Neuron (in vitro differentiated cells): Measurements from ENCODE around the gene MVD.
"Not testable (repeated sequence)": the region's sequence is repeated elsewhere in the genome, so short reads cannot be mapped to it uniquely, and the experiment has no call there.

Experiments
- H2AFZ ChIP-seq: one replicate; pipeline ENCODE4 v1.6.1; 2013; ENCODE audit warnings: low read depth, mild to moderate bottlenecking, inconsistent platforms, low read length, moderate library complexity
- H3K27me3 ChIP-seq: one replicate; pipeline ENCODE4 v1.6.1; 2013; ENCODE audit warnings: low read length; ENCODE audit not compliant: insufficient read depth
- H3K36me3 ChIP-seq: one replicate; pipeline ENCODE4 v1.6.1; 2013; ENCODE audit warnings: low read length; ENCODE audit not compliant: insufficient read depth
- H3K4me1 ChIP-seq: one replicate; pipeline ENCODE4 v1.6.1; 2013; ENCODE audit warnings: low read length; ENCODE audit not compliant: insufficient read depth
- H3K4me3 ChIP-seq: 2 replicates; pipeline ENCODE4 v1.5.1; 2013; ENCODE audit warnings: mild to moderate bottlenecking, low read length, moderate library complexity
- H3K9me3 ChIP-seq: one replicate; pipeline ENCODE4 v1.6.1; 2013; ENCODE audit warnings: low read length

MVD gene

DNA sequence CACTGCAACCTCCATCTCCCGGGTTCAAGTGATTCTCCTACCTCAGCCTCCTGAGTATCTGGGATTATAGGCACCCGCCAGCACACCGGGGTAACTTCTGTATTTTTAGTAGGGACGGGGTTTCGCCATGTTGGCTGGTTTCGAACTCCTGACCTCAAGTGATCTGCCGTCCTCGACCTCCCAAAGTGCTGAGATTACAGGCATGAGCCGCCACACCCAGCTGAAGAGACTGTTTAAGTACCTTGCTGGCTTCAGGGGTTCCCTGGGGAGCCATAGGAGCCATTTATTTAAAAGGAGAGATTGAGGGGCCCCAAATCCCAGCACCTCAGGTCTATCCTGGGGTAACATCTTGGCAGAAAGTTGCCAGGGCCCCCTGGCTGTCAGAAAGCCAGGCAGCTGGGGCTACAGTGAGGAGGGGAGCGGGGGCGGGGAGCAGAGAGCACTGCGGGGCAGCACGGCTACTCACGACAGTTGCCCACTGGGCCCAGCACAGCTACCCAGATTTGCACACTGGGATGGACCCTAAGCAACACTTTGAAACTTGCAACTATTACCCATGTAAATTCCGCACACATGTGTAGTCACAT is 21.8 kb upstream of the MVD start:
- no peak overlapping the region for H2AFZ ChIP-seq
- no peak overlapping the region for H3K4me3 ChIP-seq
- H3K4me1 ChIP-seq: peaks cover 18% of the 10 kb centered on the region
- peaks cover 41% of the 10 kb centered on the region for H3K27me3 ChIP-seq
- no peaks in the 10 kb centered on the region for H3K36me3 ChIP-seq
- no peaks in the 10 kb centered on the region for H3K9me3 ChIP-seq

DNA sequence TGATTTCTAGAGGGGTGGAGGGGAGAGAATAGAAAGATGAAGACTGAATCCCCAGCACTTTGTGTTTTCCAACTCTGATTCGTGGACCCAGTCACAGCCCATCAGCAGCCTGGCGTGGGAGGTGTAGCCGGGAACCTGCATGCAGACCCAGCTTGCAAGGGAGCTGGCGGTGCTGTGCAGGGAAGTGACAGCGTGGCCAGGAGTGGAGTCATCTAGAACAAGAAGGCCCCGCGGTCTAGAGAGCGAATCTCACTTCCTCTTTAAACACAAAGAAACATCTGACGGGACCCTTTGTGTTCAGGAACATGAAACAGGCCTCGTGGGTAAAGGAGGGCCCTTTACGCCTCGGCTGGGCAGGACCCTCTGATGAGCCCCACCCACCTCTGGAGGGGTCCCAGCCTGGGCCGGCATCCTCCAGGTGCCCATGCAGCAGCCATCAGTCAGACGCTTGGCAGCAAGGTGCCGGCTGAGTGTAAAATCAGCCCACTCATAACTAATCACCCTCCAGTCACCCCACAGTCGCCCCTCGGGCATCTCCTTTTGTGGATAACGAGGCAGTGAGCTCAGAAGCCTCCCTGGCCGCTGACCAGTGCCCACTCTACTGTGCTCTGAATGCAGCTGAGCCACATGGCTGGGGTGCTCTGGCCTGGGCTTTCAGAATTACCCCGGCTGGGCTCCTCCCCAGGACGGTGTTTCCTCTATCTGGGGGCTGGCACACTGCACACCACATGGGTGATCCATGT is 19.0 kb upstream of the MVD start:
- no peaks in the 10 kb centered on the region for H3K36me3 ChIP-seq
- peaks cover 20% of the 10 kb centered on the region for H3K27me3 ChIP-seq
- H3K4me1 ChIP-seq: peaks cover 15% of the 10 kb centered on the region
- H2AFZ ChIP-seq: no peak overlapping the region
- H3K4me3 ChIP-seq: no peak overlapping the region
- H3K9me3 ChIP-seq: no peaks in the 10 kb centered on the region

DNA sequence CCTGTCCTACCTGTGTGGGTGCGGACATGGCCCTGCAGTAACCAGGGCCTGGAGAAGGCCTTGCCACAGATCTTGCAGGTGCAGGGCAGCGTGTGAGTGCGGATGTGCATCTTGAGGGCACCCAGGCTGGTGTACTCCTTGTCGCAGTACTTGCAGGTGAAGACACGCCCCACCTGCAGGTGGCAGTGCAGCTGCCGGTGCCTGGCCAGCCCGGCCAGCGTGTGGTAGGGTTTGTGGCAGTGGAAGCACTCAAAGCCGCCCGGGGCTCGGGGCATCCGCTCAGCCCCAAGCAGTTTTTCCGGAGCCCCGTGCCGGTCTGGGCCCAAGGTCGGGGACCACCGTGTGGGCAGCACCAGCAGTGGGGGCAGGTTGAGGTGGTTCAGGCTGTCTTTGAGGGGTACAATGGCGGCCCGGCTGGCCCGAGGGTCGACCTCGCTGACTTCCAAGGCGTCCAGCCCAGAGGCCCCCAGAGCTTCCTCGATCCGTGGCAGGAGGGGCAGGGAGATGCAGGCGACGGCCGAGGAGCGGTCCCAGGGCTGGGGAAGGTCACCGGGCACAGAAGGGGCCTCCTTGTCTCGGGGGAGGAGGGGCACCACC is 18.3 kb upstream of the MVD start:
- no peak overlapping the region for H3K4me3 ChIP-seq
- H2AFZ ChIP-seq: no peak overlapping the region
- H3K9me3 ChIP-seq: no peaks in the 10 kb centered on the region
- H3K36me3 ChIP-seq: no peaks in the 10 kb centered on the region
- peaks cover 11% of the 10 kb centered on the region for H3K4me1 ChIP-seq
- peaks cover 19% of the 10 kb centered on the region for H3K27me3 ChIP-seq

DNA sequence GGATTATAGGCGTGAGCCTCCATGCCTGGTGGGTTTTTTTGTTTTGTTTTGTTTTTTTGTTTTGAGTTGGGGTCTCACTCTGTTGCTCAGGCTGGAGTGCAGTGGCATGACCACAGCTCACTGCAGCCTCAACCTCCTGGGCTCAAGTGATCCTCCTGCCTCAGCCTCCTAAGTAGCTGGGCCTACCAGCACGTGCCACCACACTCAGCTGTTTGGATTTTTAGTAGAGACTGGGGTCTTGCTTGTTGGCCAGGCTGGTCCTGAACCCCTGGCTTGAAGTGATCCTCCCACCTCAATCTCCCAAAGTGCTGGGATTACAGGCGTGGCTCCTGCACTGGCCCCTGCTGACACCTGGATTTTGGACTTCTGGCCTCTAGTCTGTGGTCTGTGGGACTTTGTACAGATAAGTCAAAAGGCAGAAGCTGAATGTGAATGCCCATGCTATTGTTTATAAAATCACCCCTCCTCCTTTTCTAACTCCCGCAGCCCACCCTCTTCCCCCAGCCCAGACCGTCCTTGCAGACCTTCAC is 17.7 kb upstream of the MVD start:
- Histone ChIP-seq H3K4me1 (peaks cover 5% of the 10 kb centered on the region), H3K9me3 (no peaks in the 10 kb centered on the region), H3K36me3 (no peaks in the 10 kb centered on the region), H3K4me3 (no peak overlapping the region), H2AFZ (no peak overlapping the region), H3K27me3 (peaks cover 19% of the 10 kb centered on the region)

DNA sequence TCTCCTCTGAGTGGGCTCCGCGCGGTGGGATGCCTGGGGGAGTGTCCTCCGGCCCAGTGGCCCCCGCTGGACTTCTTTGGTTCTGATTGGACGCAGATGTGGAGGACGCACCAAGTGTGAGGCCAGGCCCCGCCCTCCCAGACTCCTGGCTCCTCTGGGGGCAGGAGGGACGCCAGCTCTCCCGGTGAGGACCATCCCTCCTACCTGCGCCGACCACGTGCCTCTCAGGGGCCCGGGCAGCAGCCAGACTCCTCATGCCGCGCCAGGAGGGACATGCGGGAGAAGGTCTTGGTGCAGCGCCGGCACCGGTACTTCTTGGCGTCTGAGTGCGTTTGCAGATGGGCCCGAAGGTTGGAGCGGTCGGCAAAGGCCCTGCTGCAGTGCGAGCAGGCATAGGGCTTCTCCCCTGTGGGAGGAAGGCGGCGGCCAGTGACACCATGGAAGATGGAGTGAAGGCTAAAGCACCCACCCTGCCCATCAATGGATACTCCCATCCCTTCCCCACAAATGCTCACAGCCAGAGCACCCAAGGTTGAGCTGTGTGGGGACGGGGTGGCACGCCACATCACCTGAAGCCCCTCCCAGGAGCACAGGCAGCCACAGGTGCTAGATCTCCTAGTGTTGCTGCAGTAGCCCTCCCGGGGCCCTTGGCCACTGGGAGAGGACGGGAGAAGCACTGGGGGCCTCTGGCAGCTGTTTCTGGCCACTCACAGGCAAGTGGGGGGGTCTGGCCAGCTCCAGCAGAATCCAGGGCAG is 15.5 kb upstream of the MVD start:
- no peaks in the 10 kb centered on the region for H3K27me3 ChIP-seq
- no peak overlapping the region for H3K4me3 ChIP-seq
- no peaks in the 10 kb centered on the region for H3K36me3 ChIP-seq
- no peaks in the 10 kb centered on the region for H3K9me3 ChIP-seq
- no peak overlapping the region for H2AFZ ChIP-seq
- peaks cover 5% of the 10 kb centered on the region for H3K4me1 ChIP-seq

DNA sequence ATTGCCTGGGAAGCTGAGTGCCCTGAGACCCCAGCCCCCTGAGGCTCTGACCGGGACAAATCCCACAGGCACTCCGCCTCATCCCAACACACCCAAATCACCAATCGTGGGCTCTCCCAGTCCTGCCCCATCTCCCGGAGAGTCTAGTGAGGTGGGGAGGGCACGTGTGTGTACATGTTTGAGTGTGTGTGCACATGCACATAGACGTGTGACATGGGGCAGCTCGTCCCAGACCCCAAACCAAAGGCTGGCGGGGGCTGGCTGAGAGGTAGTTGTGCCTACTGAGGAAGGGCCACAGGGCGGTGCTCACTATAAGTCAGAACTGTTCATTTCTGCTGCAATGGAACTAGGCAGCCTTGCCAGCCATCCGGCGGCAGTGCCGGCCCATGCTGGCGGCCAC is 14.8 kb upstream of the MVD start:
- Histone ChIP-seq H3K4me1 (peaks cover 5% of the 10 kb centered on the region), H3K9me3 (no peaks in the 10 kb centered on the region), H3K27me3 (no peaks in the 10 kb centered on the region), H3K36me3 (no peaks in the 10 kb centered on the region), H2AFZ (no peak overlapping the region), H3K4me3 (no peak overlapping the region)

DNA sequence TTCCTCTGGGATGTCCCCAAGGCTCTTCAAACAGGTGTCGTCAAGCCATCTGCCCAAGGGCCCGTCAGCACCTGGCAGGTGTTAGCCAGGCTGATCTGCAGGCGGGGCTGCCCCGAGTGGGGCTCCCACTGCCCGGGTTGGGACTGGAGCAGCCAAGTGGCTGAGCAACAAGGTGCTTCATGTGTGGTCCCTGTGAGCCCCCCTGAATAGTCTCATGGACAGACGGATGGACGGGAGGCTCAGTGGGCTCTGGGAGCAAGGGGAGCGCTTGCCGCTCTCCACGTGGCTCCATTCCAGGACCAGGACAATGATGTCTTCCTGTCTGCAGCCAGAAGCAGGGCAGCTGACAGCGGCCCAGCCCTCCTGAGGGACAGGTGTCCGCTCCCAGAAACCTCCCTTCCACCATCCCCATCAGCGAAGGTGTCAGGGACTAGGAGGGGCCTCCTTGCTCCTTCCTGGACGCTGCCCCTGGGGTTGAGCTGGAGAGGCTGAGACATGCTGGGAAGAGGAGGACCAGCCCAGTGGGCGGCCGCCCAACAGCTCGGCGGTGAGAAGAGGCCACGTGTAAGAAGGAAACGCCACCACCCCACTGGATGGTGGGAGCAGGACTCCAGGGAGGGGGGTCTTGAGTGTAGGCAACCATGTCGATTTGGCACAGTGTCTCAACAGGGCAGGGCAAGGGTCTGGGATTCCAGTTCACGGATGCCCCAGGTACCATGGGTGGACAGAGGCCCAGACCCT is 13.8 kb upstream of the MVD start:
- Histone ChIP-seq H3K4me1 (peaks cover 2% of the 10 kb centered on the region), H2AFZ (no peak overlapping the region), H3K36me3 (no peaks in the 10 kb centered on the region), H3K4me3 (no peak overlapping the region), H3K9me3 (no peaks in the 10 kb centered on the region), H3K27me3 (no peaks in the 10 kb centered on the region)

DNA sequence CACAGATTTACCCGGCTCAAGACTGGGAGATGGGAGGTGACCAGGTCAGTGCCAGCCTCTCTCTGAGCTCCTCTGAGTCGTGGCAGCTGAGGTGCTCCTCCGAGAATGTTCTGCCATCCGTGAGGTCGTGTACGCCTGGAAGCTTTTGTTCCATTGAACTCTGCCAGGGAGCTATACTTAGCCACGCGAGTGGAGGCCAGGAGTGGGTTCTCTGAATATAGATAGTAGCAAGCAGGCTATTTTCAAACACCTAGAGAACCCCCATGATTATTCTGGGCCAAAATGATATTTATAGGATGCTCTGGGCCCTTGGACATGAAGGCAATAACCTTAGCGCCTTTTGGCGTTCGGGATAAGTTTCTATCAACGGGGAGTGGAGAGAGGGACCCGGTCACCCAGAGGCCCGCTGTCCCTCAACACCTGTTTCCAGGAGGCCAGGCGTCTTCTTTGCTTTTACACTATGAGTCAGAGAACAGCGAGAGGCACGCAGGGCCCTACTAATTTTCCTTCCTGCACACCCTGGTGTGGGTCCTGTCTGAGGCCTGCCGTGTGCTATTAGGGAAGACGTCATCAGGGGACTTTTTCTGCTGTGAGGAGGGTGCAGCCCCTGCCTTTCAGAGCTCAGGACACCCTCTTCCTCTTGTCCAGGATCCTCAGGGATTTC is 11.0 kb upstream of the MVD start:
- H3K9me3 ChIP-seq: no peaks in the 10 kb centered on the region
- no peaks in the 10 kb centered on the region for H3K36me3 ChIP-seq
- no peaks in the 10 kb centered on the region for H3K27me3 ChIP-seq
- H2AFZ ChIP-seq: no peak overlapping the region
- H3K4me3 ChIP-seq: no peak overlapping the region
- H3K4me1 ChIP-seq: no peaks in the 10 kb centered on the region

DNA sequence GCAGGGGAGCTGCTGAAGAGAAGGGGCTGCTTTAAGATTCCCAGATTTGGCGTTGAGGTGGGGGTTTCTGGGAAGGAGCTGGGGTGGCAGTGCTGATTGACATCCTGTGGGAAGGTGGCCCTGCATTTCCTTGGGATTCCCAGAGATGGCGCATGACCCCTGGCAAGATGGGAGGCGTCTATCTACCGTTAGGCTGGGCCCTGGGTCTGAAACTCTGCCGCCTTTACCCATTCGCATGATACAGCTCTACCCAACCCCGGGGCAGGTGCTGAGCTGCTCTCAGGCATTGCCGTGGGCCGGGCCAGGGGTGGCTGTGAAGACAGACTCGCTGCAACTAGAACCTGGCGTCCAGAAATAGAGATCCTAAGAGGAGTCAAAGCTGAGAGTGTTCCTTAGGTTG is 9.9 kb upstream of the MVD start:
- Histone ChIP-seq H3K4me3 (no peak overlapping the region), H3K36me3 (peaks cover 2% of the 10 kb centered on the region)

DNA sequence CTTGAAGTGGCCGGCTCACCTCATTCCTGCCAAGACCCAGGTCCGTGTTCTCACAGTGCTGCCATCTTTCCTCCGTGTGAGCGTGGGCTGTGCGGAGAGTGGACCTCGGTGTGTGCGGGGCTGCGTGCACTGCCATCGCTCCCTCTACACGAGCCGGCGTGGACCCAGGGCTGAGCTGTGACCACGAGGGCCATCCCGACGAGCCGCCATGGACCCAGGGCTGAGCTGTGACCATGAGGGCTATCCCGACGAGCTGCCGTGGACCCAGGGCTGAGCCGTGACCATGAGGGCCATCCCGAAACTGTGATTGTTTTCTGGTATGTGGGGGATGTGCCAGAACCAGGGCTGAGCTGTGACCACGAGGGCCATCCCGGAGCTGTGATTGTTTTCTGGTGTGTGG is 8.9 kb upstream of the MVD start:
- Histone ChIP-seq H3K9me3 (no peaks in the 10 kb centered on the region), H3K27me3 (no peaks in the 10 kb centered on the region), H3K4me1 (no peaks in the 10 kb centered on the region), H2AFZ (no peak overlapping the region), H3K4me3 (no peak overlapping the region), H3K36me3 (peaks cover 2% of the 10 kb centered on the region)

More for the DNA sequence above, 9.9 kb upstream of the MVD start:
- H2AFZ ChIP-seq: no peak overlapping the region
- no peaks in the 10 kb centered on the region for H3K27me3 ChIP-seq
- no peaks in the 10 kb centered on the region for H3K9me3 ChIP-seq
- no peaks in the 10 kb centered on the region for H3K4me1 ChIP-seq

DNA sequence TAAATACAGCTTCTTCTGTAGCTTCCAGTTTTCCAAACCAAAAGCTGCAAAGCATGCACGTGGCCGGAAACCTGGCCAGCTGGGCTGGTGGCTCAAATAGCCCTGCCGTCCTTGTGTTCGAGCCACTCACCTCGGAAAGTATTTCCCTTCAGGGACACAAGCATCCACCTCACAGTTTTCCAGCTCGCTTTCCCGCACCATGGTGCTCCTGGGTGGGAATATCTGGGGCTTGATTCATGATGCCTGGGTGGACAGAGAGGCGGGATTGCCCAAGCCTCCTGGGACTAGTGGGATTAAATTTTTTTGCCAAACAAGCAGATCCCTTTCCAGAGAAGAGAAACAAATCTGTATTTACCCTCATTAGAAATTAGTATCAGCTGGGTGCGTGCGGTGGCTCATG is 7.1 kb upstream of the MVD start:
- H3K4me1 ChIP-seq: no peaks in the 10 kb centered on the region
- no peak overlapping the region for H2AFZ ChIP-seq
- no peaks in the 10 kb centered on the region for H3K27me3 ChIP-seq
- peaks cover 10% of the 10 kb centered on the region for H3K36me3 ChIP-seq
- H3K4me3 ChIP-seq: no peak overlapping the region
- no peaks in the 10 kb centered on the region for H3K9me3 ChIP-seq

DNA sequence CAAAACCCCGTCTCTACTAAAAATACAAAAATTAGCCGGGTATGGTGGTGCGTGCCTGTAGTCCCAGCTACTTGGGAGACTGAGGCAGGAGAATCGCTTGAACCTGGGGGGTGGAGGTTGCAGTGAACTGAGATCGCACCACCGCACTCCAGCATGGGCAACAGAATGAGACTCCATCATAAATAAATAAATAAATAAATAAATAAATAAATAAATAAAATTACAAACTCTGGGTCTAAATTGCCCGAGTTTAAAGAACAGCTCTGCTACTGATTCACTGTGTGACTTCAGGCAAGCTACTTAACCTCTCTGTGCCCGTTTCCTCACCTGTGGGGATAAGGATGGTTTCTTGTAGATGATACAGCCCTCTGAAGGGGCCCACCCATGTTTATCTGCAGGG is 6.6 kb upstream of the MVD start:
- not testable (repeated sequence) for H3K9me3 ChIP-seq, H2AFZ ChIP-seq, H3K36me3 ChIP-seq, H3K27me3 ChIP-seq, H3K4me1 ChIP-seq, H3K4me3 ChIP-seq
